C4-2B (cell line): ENCODE data around the gene ZNF222.

Source experiments
- H3K27ac ChIP-seq: fragments of 450-650 bp; 2 replicates; pipeline ENCODE4 v1.5.1; 2017
- ZFX ChIP-seq: fragments of 450-650 bp; IDR thresholded peaks from 2 replicates; pipeline ENCODE4 v1.6.1; 2017
- TF ChIP-seq, protein P1 (sequence below): fragments of 450-650 bp; conservative IDR thresholded peaks from 2 replicates; pipeline ENCODE4 v1.5.1; 2017; ENCODE audit warnings: mild to moderate bottlenecking

ZNF222 gene

GRCh38 chr19:44002566-44003460 is 22.4 kb upstream of the ZNF222 start, which contains the start of gene ZNF230:
ZNF230 (plus strand) TSS chr19:44002957; CDS start chr19:44007079, 4,122 bp downstream.
- H3K27ac ChIP-seq = peak within 1 kb of the TSS; percentile 67
- no peak for TF ChIP-seq ZFX
- TF ChIP-seq, protein P1, sequence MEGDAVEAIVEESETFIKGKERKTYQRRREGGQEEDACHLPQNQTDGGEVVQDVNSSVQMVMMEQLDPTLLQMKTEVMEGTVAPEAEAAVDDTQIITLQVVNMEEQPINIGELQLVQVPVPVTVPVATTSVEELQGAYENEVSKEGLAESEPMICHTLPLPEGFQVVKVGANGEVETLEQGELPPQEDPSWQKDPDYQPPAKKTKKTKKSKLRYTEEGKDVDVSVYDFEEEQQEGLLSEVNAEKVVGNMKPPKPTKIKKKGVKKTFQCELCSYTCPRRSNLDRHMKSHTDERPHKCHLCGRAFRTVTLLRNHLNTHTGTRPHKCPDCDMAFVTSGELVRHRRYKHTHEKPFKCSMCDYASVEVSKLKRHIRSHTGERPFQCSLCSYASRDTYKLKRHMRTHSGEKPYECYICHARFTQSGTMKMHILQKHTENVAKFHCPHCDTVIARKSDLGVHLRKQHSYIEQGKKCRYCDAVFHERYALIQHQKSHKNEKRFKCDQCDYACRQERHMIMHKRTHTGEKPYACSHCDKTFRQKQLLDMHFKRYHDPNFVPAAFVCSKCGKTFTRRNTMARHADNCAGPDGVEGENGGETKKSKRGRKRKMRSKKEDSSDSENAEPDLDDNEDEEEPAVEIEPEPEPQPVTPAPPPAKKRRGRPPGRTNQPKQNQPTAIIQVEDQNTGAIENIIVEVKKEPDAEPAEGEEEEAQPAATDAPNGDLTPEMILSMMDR = no peak

- H3K27ac ChIP-seq = peak overlapping the region; percentile 67
- no peak for TF ChIP-seq ZFX
- TF ChIP-seq, protein P1 = no peak; the same call in 1 of the 2 replicates
Observed at GRCh38 chr19:44003461-44004009, 21.6 kb upstream of the ZNF222 start.

DNA sequence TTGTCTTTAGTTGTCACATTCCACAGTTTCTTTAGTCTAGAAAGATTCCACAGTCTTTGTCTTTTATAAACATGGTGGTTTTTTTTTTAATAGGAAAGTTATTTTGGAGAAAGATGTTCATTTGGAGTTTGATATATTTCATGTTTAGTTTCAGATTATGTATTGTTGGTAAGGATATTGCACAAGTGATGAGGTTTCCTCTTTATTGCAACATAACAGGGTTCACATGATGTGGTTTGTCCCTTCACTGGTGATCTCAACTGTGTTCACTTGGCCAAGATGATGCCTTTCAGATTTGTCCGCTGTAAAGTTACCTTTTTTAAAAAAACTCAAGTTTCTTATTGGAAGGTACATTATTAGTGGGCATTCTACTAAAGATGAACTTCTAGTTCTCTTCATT is 19.2 kb upstream of the ZNF222 start:
- TF ChIP-seq ZFX = no peak
- TF ChIP-seq, protein P1 = no peak
- no peak overlapping the region for H3K27ac ChIP-seq

DNA sequence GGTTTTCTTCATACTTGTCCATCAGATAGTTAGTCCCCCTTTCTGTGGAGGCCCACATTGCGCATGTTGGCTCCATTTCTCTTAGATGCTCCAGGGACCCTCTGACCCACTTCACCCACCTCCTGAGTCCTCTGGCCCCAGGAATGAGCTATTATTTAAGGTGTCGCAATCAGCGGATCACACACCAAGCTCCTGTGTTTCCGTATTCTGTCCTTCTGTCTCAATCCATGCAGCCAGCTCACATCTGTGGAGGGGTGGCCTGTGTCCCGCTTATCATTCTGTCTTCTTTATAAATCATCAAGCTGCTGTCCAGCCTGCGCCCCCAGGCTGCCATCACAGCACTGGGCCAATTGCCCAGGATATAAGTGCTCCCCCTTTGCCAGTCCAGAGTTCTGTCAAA is 17.7 kb upstream of the ZNF222 start:
- TF ChIP-seq ZFX = no peak
- TF ChIP-seq, protein P1 = no peak
- H3K27ac ChIP-seq = no peak overlapping the region

- TF ChIP-seq, protein P1 = no peak
- no peak for TF ChIP-seq ZFX
- no peak overlapping the region for H3K27ac ChIP-seq
Observed at GRCh38 chr19:44010468-44010867, 14.7 kb upstream of the ZNF222 start.

GRCh38 chr19:44019498-44019897 is 5.7 kb upstream of the ZNF222 start:
- H3K27ac ChIP-seq = no peak overlapping the region
- TF ChIP-seq, protein P1 = no peak
- no peak for TF ChIP-seq ZFX

- H3K27ac ChIP-seq = no peak overlapping the region
- no peak for TF ChIP-seq ZFX
Observed at GRCh38 chr19:44021221-44021620, 4.0 kb upstream of the ZNF222 start.
